Smooth muscle cell (in vitro differentiated cells): Measurements from ENCODE around the gene SLC44A3. TPM values are rescaled to one million over a fixed set of nuclear protein-coding genes. Genes with fewer than 3 reads are reported as not detected.
A peak's percentile ranks its signal among the peaks of the same experiment; 100 is the strongest.

Source experiments
- DNase-seq: peaks from one replicate; lab custom pipeline; 2025; ENCODE audit not compliant: unreplicated experiment; lab: John Stamatoyannopoulos, UW
- H2AFZ ChIP-seq: fragments of 200-600 bp; sonication (generic); 2 replicates; pipeline ENCODE4 v1.6.0; 2016; ENCODE audit warnings: antibody characterized with exemption, low read depth, mild to moderate bottlenecking
- H3F3A ChIP-seq: fragments of 200-600 bp; sonication (generic); 2 replicates; pipeline ENCODE4 v1.6.0; 2017; ENCODE audit warnings: antibody characterized with exemption, low read depth
- H3K27ac ChIP-seq: fragments of 200-600 bp; sonication (generic); 2 replicates; pipeline ENCODE4 v1.5.1; 2016; ENCODE audit warnings: low read depth, mild to moderate bottlenecking
- H3K27me3 ChIP-seq: fragments of 200-600 bp; sonication (generic); 2 replicates; pipeline ENCODE4 v1.6.1; 2016; ENCODE audit warnings: low read depth, mild to moderate bottlenecking
- H3K36me3 ChIP-seq: fragments of 200-600 bp; sonication (generic); 2 replicates; pipeline ENCODE4 v1.5.1; 2016; ENCODE audit warnings: low read depth
- H3K4me1 ChIP-seq: fragments of 200-600 bp; sonication (generic); 2 replicates; pipeline ENCODE4 v1.5.1; 2016; ENCODE audit warnings: low read depth
- H3K4me2 ChIP-seq: fragments of 200-600 bp; sonication (generic); 2 replicates; pipeline ENCODE4 v1.6.0; 2016; ENCODE audit warnings: mild to moderate bottlenecking
- H3K4me3 ChIP-seq: fragments of 200-600 bp; sonication (generic); 2 replicates; pipeline ENCODE4 v1.5.1; 2016; ENCODE audit warnings: mild to moderate bottlenecking
- H3K79me2 ChIP-seq: fragments of 200-600 bp; sonication (generic); 2 replicates; pipeline ENCODE4 v1.6.0; 2016; ENCODE audit warnings: low read depth, mild to moderate bottlenecking
- H3K9ac ChIP-seq: fragments of 200-600 bp; sonication (generic); 2 replicates; pipeline ENCODE4 v1.6.0; 2016; ENCODE audit warnings: low read depth
- H3K9me3 ChIP-seq: fragments of 200-600 bp; sonication (generic); replicated peaks from 2 replicates; pipeline ENCODE4 v1.5.1; 2016; ENCODE audit warnings: low read depth
- H4K20me1 ChIP-seq: fragments of 200-600 bp; sonication (generic); 2 replicates; pipeline ENCODE4 v1.6.0; 2016; ENCODE audit warnings: low read depth
- WGBS: methylation state at CpG from one replicate; pipeline ENCODE4 v1.1.7; 2016; ENCODE audit warnings: low lambda C conversion rate; 5-methylcytosine and 5-hydroxymethylcytosine counted together
- polyA plus RNA-seq: library from polyadenylated mRNA; unstranded; fragments of >200 nt; fragmentation: Nextera tagmentation; extraction: Ambion mirVana; gene quantifications from 2 replicates; pipeline ENCODE4 v1.2.1, GENCODE V29; 2016
- total RNA-seq: library from RNA; depleted of rRNA; stranded (reverse); fragments of >200 nt; gene quantifications from 2 replicates; pipeline ENCODE4 v1.2.3, GENCODE V29; 2014
- TF ChIP-seq, protein P1 (sequence below): fragments of 200-600 bp; sonication (generic); IDR thresholded peaks from 2 replicates; pipeline ENCODE4 v1.5.1; 2017; ENCODE audit warnings: borderline replicate concordance, mild to moderate bottlenecking, antibody characterized with exemption; ENCODE audit not compliant: insufficient read depth, poor library complexity, severe bottlenecking

The SLC44A3 gene
- total and polyA plus RNA-seq, 2 experiments from 2014 or later: 3.2 to 10.0 TPM

DNA sequence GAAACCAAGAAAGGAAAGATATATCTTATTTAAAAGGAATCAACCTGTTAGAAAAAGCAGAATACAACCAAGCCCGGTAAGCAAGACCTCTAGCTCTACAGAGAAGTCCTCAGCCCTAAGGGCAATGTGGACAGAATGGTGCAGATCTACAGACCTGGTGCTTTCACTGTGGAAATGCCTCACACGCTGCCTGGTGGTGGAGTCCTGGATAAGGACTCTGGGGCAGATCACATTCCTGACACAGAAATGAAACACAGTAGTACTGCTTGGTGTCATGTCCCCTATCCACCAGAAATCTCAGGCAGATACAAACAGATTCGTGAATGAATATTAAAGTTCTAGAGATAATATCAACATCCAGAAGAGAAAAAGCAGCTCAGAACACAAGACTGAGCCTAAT lies 99.9 kb downstream of the SLC44A3 start:
- WGBS: 51% methylated on average over 3 of the region's 3 CpGs
- no peak overlapping the region for H3K4me3 ChIP-seq
- H3F3A ChIP-seq: peaks cover 12% of the 10 kb centered on the region
- H3K9ac ChIP-seq: no peak overlapping the region
- peak overlapping the region; percentile 75 for H3K4me2 ChIP-seq
- DNase-seq: no peak
- TF ChIP-seq, protein P1, sequence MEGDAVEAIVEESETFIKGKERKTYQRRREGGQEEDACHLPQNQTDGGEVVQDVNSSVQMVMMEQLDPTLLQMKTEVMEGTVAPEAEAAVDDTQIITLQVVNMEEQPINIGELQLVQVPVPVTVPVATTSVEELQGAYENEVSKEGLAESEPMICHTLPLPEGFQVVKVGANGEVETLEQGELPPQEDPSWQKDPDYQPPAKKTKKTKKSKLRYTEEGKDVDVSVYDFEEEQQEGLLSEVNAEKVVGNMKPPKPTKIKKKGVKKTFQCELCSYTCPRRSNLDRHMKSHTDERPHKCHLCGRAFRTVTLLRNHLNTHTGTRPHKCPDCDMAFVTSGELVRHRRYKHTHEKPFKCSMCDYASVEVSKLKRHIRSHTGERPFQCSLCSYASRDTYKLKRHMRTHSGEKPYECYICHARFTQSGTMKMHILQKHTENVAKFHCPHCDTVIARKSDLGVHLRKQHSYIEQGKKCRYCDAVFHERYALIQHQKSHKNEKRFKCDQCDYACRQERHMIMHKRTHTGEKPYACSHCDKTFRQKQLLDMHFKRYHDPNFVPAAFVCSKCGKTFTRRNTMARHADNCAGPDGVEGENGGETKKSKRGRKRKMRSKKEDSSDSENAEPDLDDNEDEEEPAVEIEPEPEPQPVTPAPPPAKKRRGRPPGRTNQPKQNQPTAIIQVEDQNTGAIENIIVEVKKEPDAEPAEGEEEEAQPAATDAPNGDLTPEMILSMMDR: no peak
- no peaks in the 10 kb centered on the region for H3K36me3 ChIP-seq
- H4K20me1 ChIP-seq: peaks cover 100% of the 10 kb centered on the region
- H2AFZ ChIP-seq: no peak overlapping the region
- H3K79me2 ChIP-seq: peaks cover 100% of the 10 kb centered on the region
- H3K9me3 ChIP-seq: no peaks in the 10 kb centered on the region
- no peaks in the 10 kb centered on the region for H3K27me3 ChIP-seq
- H3K4me1 ChIP-seq: peaks cover 56% of the 10 kb centered on the region
- peak overlapping the region; percentile 57 for H3K27ac ChIP-seq

- Histone ChIP-seq H3K79me2 (peaks cover 97% of the 10 kb centered on the region), H2AFZ (no peak overlapping the region), H3K4me3 (peak overlapping the region; percentile 93), H3K4me2 (peak overlapping the region; percentile 88), H3K9me3 (no peaks in the 10 kb centered on the region), H3F3A (peaks cover 12% of the 10 kb centered on the region), H3K27me3 (no peaks in the 10 kb centered on the region), H4K20me1 (peaks cover 92% of the 10 kb centered on the region), H3K27ac (peak overlapping the region; percentile 96), H3K9ac (no peak overlapping the region), H3K36me3 (no peaks in the 10 kb centered on the region), H3K4me1 (peaks cover 56% of the 10 kb centered on the region)
- 93% methylated on average over 1 of the region's 1 CpG for WGBS
- TF ChIP-seq, protein P1: no peak
- no peak for DNase-seq
These were observed 101.8 kb downstream of the SLC44A3 start for GRCh38 chr1:94921977-94922376.

- Histone ChIP-seq H3K4me3 (peak overlapping the region; percentile 93), H3K27me3 (no peaks in the 10 kb centered on the region), H3K4me1 (peaks cover 57% of the 10 kb centered on the region), H3K27ac (peak overlapping the region; percentile 96), H3K79me2 (peaks cover 89% of the 10 kb centered on the region), H4K20me1 (peaks cover 84% of the 10 kb centered on the region), H3K4me2 (peak overlapping the region; percentile 88), H3K36me3 (no peaks in the 10 kb centered on the region), H3K9me3 (no peaks in the 10 kb centered on the region), H2AFZ (no peak overlapping the region), H3K9ac (peak overlapping the region; percentile 37), H3F3A (peaks cover 18% of the 10 kb centered on the region)
- WGBS: 59% methylated on average over 8 of the region's 8 CpGs
- no peak for DNase-seq
- TF ChIP-seq, protein P1: no peak
These were observed 102.7 kb downstream of the SLC44A3 start for GRCh38 chr1:94922761-94923331.

DNA sequence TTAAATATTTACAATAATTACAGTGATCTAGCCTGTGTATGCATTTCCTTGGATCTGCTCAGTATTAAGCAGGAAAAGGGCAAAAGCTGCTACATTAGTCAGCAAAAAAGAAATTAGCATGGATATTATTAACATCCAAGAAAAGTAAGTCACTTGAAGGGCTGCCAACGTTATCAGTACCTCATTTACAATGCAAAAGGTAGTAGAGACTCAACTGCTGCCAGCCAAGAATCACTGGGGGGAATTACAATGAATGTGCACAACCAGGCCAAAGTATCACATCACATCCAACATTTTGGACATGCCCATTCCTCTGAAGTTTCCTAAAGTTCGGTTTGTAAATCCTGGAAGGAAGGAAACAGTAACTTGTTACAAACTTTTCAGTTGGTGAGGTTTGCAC lies 104.8 kb downstream of the SLC44A3 start:
- Histone ChIP-seq H3K4me1 (peaks cover 70% of the 10 kb centered on the region), H3K4me2 (peak overlapping the region; percentile 88), H3K9ac (peak overlapping the region; percentile 98), H3K36me3 (no peaks in the 10 kb centered on the region), H3K79me2 (peaks cover 88% of the 10 kb centered on the region), H3K27ac (peak overlapping the region; percentile 96), H3K4me3 (peak overlapping the region; percentile 93), H3K27me3 (no peaks in the 10 kb centered on the region), H3K9me3 (no peaks in the 10 kb centered on the region), H4K20me1 (peaks cover 62% of the 10 kb centered on the region), H3F3A (peaks cover 18% of the 10 kb centered on the region), H2AFZ (no peak overlapping the region)
- no peak for DNase-seq
- WGBS: 2% methylated on average over 2 of the region's 2 CpGs
- TF ChIP-seq, protein P1: no peak
